NCI-H748 (cell line): ENCODE data around the gene CD244.
"Not testable (repeated sequence)": the region's sequence is repeated elsewhere in the genome, so short reads cannot be mapped to it uniquely, and the experiment has no call there.

Experiments used
- DNase-seq: peaks from one replicate; lab custom pipeline; 2025; ENCODE audit not compliant: unreplicated experiment; lab: John Stamatoyannopoulos, UW

CD244 gene

GRCh38 chr1:160813215-160813614 lies 49.5 kb downstream of the CD244 start:
- DNase-seq, result no peak

- no peak for DNase-seq
Measured at GRCh38 chr1:160811147-160811546, 51.5 kb downstream of the CD244 start.

- no peak for DNase-seq
Measured at GRCh38 chr1:160810486-160810885, 52.2 kb downstream of the CD244 start.

DNA sequence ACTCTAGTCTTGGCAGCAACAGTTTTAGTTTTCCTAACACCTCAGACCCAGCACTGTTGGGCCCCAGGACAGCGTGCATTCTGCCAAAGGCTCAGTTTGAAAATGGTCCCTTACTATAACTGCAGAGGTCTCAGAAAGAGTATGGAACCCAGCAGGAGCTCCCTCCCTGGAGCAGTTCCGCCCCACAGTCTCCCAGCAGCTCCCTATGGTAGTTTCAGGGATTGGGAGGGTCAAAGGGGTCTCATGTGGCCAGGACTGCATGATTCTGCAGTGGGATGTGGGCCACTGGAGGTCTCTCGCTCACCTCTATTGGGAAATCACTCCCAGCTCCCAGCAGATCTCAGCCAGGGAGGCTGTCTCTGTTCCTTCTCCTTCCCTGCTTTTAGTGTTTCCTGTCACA lies 54.4 kb downstream of the CD244 start:
- DNase-seq, result no peak

- no peak for DNase-seq
Measured at GRCh38 chr1:160807738-160808137, 54.9 kb downstream of the CD244 start.

DNA sequence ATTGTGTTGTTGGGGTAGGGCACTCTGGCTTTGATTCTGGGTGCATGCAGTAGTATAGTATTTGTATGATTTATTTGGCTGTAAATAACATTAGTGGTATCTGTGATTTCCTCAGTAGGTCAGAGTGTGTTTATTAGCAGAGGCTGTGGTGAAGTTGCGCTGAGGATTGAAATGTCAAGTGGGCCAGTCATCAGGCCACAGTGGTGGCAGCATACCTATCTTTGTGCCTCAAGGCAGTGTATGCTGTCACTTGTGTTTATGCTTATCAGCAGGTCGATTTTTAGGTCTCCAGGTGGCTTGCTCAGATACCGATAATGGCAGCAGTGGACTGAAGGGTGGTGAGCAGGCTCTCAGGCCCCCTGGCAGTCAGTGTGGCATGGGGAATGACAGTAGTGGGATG lies 55.4 kb downstream of the CD244 start:
- no peak for DNase-seq

- no peak for DNase-seq
Measured at GRCh38 chr1:160806784-160807183, 55.9 kb downstream of the CD244 start.

GRCh38 chr1:160806109-160806665 lies 56.5 kb downstream of the CD244 start:
- no peak for DNase-seq

DNA sequence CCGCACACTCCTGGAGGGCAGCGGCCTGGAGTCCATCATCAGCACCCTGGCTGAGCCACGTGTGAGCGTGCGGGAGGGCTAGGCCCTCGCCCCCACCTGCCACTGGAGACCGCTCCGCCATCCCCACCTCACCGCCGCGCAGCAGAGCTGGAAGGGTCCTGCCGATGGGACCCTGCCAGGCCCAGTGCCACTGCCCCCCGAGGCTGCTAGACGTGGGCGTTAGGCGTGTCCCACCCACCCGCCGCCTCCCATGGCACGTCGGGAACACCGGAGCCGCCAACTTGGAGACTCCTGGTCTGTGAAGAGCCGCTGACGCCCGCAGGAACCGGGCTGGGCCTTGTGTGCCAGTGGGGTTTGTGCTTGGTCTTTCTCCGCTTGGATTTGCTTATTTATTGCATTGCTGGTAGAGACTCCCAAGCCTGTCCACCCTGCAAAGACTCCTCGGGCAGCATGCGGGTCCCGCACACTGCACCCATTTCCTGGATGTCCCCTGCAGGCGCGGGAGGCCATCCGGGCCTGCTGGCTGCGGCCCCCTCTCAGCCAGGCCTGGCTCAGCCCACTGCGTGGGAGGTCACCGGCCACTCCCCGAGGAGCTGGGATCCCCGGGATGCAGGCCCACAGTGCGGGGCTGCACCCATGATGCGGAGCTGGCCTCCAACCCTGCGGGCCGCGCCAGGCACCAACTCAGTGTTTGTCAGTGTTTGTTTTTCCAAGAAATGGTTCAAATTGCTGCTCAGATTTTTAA lies 60.7 kb downstream of the CD244 start:
- no peak for DNase-seq

GRCh38 chr1:160800645-160801408 lies 61.9 kb downstream of the CD244 start:
- DNase-seq, result no peak

DNA sequence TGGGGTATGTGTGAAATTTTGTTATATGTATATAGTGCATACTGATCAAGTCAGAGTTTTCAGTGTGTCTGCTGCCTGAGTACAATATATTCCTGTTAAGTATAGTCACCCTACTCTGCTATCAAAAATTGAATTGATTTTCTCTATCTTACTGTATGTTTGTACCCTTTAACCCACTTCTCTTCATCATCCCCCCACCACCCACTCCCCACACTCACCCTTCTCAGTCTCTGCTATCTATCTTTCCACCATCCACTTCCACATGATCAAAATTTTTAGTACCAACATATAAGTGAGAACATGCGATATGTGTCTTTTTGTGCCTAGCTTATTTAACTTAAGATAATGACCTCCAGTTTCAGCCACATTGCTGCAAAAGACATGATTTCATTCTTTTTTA lies 62.5 kb downstream of the CD244 start:
- DNase-seq, result no peak

- no peak for DNase-seq
Measured at GRCh38 chr1:160799641-160800040, 63.0 kb downstream of the CD244 start.

- no peak for DNase-seq
Measured at GRCh38 chr1:160798439-160798838, 64.2 kb downstream of the CD244 start.

DNA sequence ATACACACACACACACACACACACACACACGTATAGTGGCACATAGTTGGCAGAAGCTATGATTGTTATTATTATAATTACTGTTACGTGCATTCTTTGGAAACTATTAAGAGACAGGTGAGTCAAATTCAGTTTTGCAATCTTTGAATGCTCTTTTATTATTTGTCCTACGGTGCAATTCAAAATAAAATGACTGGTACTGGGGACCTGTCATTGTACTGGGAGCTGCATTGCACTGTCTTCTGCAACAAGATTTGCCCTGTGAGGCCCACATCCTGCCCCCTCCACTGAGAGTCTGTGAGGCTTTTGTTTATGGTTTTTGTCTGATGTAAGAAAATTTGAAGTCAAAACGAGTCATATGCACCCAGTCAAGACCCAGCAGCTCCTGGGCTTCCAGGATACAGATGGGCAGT lies 64.8 kb downstream of the CD244 start:
- no peak for DNase-seq

GRCh38 chr1:160797271-160797709 lies 65.4 kb downstream of the CD244 start:
- DNase-seq, result no peak

- DNase-seq, result no peak
Measured at GRCh38 chr1:160795951-160796383, 66.7 kb downstream of the CD244 start, which contains the start of gene LY9. Gene LY9 (plus strand): TSS chr1:160796174. CDS start chr1:160796188, 14 bp downstream.

- DNase-seq, result no peak
Measured at GRCh38 chr1:160794376-160794775, 68.3 kb downstream of the CD244 start.

DNA sequence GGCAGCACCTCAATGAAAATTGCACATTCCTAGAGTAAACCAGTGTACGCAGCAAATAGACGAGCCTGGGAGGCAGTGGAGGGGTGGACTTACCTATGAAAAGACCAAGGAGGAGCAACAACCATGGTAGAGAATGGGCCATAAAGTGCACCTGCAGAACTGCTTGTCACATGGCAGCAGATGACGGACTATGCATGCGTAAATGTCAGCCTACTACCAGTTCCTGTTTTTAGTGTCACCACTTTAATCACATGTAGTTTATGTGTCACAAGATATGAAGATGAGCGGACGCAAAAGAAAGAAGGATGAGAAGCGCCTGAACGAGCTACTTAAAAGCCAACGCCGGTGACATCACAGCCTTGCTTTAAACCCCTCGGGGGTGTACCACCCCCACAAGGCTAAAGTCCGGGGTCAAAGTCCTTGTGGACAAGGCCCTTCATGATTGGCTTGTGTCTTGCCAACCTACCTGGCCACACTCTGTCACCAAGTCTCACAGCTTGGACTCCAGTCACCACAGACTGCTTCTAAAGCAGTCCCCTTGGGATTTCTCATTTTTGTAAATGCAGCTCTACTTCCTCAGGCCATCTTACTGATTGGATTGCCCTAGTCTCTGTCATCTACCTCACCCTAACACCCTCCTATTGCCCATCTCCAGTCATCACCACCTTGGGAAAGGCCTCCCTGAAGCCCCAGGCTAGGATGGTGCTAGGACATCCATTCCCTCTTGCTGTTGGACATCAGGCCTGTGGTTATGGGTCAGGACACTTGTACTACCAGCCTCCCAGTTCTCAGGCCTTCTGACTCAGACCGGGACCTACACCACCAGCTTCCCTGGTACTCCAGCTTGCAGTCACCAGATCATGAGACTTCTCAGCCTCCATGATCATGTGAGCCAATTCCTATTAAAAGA lies 72.7 kb downstream of the CD244 start:
- no peak for DNase-seq

- DNase-seq, result no peak
Measured at GRCh38 chr1:160789051-160789701, 73.5 kb downstream of the CD244 start.

DNA sequence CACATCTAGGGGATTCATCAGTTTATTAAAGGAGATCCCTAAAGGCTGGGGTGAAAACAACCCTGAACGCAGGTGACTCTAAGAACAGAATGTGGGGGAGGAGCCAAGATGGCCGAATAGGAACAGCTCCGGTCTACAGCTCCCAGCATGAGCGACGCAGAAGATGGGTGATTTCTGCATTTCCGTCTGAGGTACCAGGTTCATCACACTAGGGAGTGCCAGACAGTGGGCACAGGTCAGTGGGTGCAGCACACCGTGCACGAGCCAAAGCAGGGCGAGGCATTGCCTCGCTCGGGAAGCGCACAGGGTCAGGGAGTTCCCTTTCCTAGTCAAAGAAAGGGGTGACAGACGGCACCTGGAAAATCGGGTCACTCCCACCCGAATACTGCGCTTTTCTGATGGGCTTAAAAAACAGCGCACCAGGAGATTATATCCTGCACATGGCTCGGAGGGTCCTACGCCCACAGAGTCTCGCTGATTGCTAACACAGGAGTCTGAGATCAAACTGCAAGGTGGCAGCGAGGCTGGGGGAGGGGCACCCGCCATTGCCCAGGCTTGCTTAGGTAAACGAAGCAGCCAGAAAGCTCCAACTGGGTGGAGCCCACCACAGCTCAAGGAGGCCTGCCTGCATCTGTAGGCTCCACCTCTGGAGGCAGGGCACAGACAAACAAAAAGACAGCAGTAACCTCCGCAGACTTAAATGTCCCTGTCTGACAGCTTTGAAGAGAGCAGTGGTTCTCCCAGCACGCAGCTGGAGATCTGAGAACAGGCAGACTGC lies 79.5 kb downstream of the CD244 start:
- DNase-seq, result not testable (repeated sequence)
